ENCODE measurements around the gene ALG14.
"Not testable (repeated sequence)": the region's sequence is repeated elsewhere in the genome, so short reads cannot be mapped to it uniquely, and the experiment has no call there.

Gene ALG14

DNA sequence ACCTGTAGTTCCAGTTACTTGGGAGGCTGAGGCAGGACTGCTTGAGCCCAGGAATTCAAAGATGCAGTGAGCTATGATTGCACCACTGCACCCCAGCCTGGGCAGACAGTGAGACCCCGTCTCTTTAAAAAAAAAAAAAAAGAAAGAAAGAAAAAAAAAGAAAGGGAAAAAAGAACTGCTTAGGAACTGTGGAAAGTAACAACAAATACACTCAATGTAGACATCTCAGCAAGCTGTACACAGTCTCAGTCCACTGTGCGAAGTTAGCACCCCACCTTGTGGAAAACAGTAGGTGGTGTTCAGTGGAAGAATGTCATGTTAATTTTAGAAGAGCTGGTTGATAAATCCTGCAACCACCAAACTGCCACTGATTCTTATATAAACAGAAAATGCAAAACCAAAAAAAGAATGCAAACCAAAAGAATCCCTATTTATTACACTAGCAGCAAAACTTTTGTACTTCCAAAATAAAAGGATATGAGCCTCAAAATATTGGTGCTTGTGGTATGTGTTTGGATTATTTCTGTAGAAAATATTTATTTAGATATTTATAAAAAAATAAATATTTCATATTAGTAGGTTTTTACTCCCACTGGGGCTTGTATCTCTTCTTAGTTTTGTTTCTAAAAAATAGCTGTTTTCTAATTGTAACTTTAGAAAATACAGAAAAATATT lies 31.1 kb downstream of the ALG14 start:
- DNase-seq (ENCODE audit: low spot score): peak; percentile 90

- no peak for DNase-seq (ENCODE audit: low spot score)
These were observed 32.7 kb downstream of the ALG14 start for GRCh38 chr1:95040032-95040525.

GRCh38 chr1:95039360-95040031 lies 33.3 kb downstream of the ALG14 start:
- no peak for DNase-seq (ENCODE audit: low spot score)

GRCh38 chr1:95035536-95035935 lies 37.2 kb downstream of the ALG14 start:
- DNase-seq (ENCODE audit: low spot score): no peak

DNA sequence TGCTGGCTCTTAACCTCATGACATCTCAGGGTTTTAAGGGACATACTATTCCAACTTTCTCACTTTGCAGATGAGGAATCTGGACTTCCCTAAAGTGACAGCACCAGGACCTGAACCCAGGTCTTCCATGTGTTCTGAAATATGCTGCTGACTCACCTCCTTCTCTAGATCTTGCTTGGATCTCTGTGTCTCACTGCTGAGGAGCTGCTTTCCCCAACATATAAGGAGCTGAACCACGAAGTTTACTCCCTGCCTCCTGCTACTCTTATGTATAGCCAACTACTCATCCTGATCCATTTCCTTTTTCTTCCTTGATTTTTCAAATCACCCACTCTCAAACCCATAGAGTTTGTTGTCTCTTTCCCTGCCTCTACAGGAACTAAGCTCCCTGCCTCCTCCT lies 38.2 kb downstream of the ALG14 start:
- no peak for DNase-seq (ENCODE audit: low spot score)

- no peak for DNase-seq (ENCODE audit: low spot score)
These were observed 38.9 kb downstream of the ALG14 start for GRCh38 chr1:95033843-95034242.

- no peak for DNase-seq (ENCODE audit: low spot score)
These were observed 43.2 kb downstream of the ALG14 start for GRCh38 chr1:95029532-95029931.

DNA sequence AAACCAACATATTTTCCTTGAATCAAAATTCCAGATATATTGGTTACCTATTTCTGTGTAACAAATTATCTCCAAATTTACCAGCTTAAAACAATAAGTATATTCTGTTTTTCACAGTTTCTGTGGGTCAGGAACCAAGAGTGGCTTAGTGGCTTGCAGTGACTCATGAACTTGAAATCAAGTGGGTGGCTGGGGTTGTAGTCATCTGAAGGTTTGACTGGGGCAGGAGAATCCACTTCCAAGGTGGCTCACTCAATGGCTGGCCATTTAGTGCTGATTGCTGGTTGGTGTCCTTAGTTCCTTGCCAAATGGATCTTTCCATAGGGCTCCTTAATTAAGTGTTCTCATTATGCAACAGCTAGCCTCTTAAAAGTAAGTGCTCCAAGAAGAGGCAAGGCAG lies 43.8 kb downstream of the ALG14 start:
- no peak for DNase-seq (ENCODE audit: low spot score)

DNA sequence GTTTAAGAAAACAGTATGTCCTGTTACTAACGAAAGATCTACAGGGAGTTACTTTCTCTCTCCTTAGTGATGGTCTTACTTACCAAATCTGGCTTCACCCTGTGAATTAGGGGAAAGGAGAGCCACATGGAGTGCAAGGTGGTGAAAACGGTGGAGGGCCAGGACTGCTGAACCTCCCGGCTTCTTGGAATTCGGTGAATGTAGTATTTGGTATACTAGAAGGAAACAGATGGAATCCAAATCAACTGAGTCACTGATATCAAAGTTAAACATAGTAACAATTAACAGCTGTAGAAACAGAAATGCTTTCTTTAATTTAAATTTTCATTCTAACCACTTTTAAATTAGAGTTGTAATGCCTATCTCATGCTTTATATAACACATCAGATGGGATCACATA lies 45.7 kb downstream of the ALG14 start:
- no peak for DNase-seq (ENCODE audit: low spot score)

DNA sequence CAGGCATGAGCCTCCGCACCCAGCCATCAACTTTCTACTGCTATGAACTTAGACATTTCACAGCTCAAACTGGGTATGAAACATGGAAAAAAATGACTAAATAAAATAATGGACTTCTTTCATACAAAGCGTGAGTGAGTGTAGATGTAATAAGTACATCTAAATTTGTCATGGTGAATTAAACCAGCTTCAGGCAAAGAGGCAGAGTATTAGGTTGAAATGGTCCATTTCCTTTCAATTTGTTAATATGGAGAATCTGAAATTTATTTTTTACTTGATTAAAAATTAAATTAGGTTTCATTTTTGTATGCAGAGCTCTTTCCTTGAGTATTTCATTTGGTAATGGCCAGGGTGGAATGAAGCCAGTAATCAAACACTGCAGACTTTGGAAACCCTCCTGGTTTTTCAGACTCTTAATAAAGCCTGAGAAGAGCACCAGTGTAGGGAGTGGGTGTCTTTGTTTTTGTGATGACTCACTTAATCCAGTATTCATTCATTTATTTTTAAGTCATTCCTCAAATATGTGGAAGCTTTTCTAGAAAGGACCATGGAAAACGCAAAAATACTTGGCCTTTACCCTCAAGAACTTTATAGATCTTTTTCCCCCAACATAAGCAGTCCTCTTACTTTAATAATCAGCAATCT lies 49.2 kb downstream of the ALG14 start:
- DNase-seq (ENCODE audit: low spot score): peak; percentile 35

GRCh38 chr1:95022644-95022926 lies 50.2 kb downstream of the ALG14 start:
- DNase-seq (ENCODE audit: low spot score): no peak

- peak; percentile 58 for DNase-seq (ENCODE audit: low spot score)
These were observed 50.7 kb downstream of the ALG14 start for GRCh38 chr1:95021805-95022643.

- no peak for DNase-seq (ENCODE audit: low spot score)
These were observed 51.6 kb downstream of the ALG14 start for GRCh38 chr1:95021119-95021518.

GRCh38 chr1:95019466-95019865 lies 53.3 kb downstream of the ALG14 start:
- not testable (repeated sequence) for DNase-seq (ENCODE audit: low spot score)

DNA sequence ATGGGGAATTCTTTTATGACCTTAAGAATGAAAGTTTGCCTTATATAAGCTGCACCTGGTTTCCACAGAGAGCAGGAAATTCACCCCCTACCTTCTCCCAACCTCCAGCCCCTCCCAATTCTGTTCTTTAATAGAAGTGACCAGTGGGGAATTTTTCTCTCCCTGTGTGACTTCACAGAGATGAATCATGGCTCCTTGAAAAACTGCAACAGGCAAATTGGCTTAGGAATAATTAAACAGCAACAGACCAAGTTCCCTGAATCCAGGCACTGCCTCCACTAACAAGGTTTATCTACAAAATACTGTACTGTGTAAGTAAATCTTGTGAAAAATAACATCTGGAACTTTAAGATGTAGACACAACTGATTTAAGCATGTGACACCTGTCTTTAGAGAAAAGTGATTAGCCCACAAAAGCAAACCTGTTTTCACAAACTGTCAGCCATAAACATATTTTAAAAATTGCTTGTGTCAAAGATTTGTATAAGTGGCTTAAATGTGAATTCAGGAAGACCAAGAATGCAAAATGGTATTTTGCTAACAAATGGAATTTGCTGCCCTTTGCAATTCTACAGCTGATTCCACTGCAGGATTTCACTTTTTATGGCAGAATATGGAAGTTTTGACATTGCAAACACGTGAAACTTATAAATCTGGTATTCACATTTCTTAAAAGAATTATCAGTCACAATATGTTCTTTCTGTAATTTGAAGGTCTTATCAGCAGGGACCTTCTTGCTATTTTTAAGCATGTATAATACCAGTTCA lies 54.0 kb downstream of the ALG14 start:
- DNase-seq (ENCODE audit: low spot score): no peak

DNA sequence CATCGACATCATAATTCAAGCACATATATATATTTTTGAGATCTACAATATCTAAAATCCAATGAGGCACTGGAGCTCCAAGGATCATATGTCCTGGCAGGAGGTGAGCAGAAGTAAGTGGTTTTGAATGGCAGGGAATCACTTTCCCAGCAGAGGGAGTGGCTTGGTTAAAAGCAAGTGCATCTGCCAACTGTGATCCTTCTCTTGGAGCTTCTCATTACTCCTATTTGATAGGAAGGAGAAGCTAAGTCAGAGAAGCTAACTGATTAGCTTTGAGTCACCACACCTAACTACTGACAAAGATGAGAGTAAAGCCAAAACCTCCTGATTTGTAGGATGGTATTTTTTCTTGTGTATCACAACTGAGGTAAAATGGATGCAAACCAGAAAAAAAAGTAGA lies 55.0 kb downstream of the ALG14 start:
- no peak for DNase-seq (ENCODE audit: low spot score)

- no peak for DNase-seq (ENCODE audit: low spot score)
These were observed 57.7 kb downstream of the ALG14 start for GRCh38 chr1:95015076-95015475.

- peak; percentile 81 for DNase-seq (ENCODE audit: low spot score)
These were observed 58.7 kb downstream of the ALG14 start for GRCh38 chr1:95013950-95014574.

- DNase-seq (ENCODE audit: low spot score): no peak
These were observed 60.4 kb downstream of the ALG14 start for GRCh38 chr1:95012389-95012788.

GRCh38 chr1:95010158-95010557 lies 62.6 kb downstream of the ALG14 start:
- no peak for DNase-seq (ENCODE audit: low spot score)

- DNase-seq (ENCODE audit: low spot score): no peak
These were observed 65.1 kb downstream of the ALG14 start for GRCh38 chr1:95007687-95008086.

Data from pons (tissue), 1 donor.